ENCODE results near the gene WDR70. TPM values are rescaled to one million over a fixed set of nuclear protein-coding genes. Genes with fewer than 3 reads are reported as not detected.

Gene WDR70
- total and polyA plus RNA-seq, 4 donors, result 4.0 to 17.7 (median 14.5) TPM

DNA sequence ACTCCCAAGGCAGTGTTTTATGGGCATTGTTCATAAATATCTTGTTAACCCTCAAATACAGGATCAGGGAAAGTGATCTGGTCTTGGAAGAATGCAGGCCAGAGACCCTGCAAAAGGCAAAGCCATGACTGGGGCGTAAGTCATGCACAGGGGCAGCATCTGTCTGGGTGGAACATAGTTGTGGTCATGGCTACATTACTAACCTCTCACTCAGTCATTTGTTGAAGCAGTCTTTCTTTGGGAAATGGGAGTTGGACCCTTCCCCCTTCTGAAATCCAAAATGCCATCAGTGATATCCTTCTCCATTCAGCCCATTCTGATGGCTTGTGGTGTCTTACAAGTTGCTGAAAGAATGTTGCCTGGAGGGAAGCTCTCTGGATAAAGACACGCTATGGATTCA, 392.6 kb downstream of the WDR70 start:
- H3K36me3 ChIP-seq (ENCODE audit: control insufficient read depth in 4 of 4, insufficient read depth in 3 of 4, low read depth in 1 of 4, low read length in 3 of 4), result no peaks in the 10 kb centered on the region
- no peak for DNase-seq (ENCODE audit: low spot score)
- peaks cover 8 to 40% (median 36%) of the 10 kb centered on the region in 4 donors for H3K4me1 ChIP-seq (ENCODE audit: control insufficient read depth in 4 of 4, insufficient read depth in 4 of 4, low read length in 3 of 4)
- no peaks in the 10 kb centered on the region for H3K27me3 ChIP-seq (ENCODE audit: control insufficient read depth in 4 of 4, insufficient read depth in 4 of 4, low read length in 3 of 4)
- TF ChIP-seq, protein P1, sequence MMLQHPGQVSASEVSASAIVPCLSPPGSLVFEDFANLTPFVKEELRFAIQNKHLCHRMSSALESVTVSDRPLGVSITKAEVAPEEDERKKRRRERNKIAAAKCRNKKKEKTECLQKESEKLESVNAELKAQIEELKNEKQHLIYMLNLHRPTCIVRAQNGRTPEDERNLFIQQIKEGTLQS (IDR thresholded peaks at IDR 0.05), result no peak
- TF ChIP-seq FOXA2 (IDR thresholded peaks at IDR 0.05), result no peak
- WGBS, result 72% methylated on average over 2 of the region's 2 CpGs
- no peak overlapping the region for H3K9ac ChIP-seq (ENCODE audit: low read depth in 1 of 2, low read length in 2 of 2)
- H3K27ac ChIP-seq (ENCODE audit: low read depth in 1 of 2, low read length in 2 of 2), result no peak overlapping the region
- H3K4me3 ChIP-seq (ENCODE audit: low read depth in 1 of 3, low read length in 3 of 3), result no peak overlapping the region
- peaks cover 0 to 7% (median 0%) of the 10 kb centered on the region in 4 donors for H3K9me3 ChIP-seq (ENCODE audit: control insufficient read depth in 4 of 4, low read length in 3 of 4)

DNA sequence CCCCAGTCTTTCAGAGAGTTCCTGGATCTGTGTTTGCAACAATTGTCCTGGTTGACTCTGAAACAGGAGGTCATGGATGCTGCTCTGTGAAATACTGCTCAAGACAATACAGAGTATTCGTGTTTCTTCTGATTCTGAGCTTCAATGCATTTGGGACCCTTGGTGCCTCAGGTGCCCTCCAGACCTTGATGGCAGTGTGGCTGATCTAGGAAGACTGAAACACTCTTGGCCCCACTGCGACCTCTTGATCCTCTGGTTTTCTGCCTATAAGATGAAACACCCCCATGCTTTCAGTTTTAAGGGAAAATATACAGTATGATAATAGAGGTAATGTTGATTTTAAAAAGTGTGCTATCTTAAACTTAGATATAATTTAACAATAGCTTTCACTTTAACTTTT, 393.1 kb downstream of the WDR70 start:
- H3K9me3 ChIP-seq (ENCODE audit: control insufficient read depth in 4 of 4, low read length in 3 of 4), result peaks cover 0 to 7% (median 0%) of the 10 kb centered on the region in 4 donors
- no peaks in the 10 kb centered on the region for H3K36me3 ChIP-seq (ENCODE audit: control insufficient read depth in 4 of 4, insufficient read depth in 3 of 4, low read depth in 1 of 4, low read length in 3 of 4)
- no peak overlapping the region for H3K4me3 ChIP-seq (ENCODE audit: low read depth in 1 of 3, low read length in 3 of 3)
- H3K9ac ChIP-seq (ENCODE audit: low read depth in 1 of 2, low read length in 2 of 2), result no peak overlapping the region
- TF ChIP-seq, protein P2, sequence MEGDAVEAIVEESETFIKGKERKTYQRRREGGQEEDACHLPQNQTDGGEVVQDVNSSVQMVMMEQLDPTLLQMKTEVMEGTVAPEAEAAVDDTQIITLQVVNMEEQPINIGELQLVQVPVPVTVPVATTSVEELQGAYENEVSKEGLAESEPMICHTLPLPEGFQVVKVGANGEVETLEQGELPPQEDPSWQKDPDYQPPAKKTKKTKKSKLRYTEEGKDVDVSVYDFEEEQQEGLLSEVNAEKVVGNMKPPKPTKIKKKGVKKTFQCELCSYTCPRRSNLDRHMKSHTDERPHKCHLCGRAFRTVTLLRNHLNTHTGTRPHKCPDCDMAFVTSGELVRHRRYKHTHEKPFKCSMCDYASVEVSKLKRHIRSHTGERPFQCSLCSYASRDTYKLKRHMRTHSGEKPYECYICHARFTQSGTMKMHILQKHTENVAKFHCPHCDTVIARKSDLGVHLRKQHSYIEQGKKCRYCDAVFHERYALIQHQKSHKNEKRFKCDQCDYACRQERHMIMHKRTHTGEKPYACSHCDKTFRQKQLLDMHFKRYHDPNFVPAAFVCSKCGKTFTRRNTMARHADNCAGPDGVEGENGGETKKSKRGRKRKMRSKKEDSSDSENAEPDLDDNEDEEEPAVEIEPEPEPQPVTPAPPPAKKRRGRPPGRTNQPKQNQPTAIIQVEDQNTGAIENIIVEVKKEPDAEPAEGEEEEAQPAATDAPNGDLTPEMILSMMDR (IDR thresholded peaks at IDR 0.05; ENCODE audit: low read depth, low read length, missing input control), result no peak
- TF ChIP-seq TAF1 (conservative IDR thresholded peaks at IDR 0.05), result no peak
- no peak for TF ChIP-seq EGR1 (IDR thresholded peaks at IDR 0.05; ENCODE audit: low read depth in 2 of 2)
- TF ChIP-seq FOXA1 (IDR thresholded peaks at IDR 0.05), result no peak
- no peak for TF ChIP-seq JUND (IDR thresholded peaks at IDR 0.05)
- TF ChIP-seq, protein P3, sequence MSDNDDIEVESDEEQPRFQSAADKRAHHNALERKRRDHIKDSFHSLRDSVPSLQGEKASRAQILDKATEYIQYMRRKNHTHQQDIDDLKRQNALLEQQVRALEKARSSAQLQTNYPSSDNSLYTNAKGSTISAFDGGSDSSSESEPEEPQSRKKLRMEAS (IDR thresholded peaks at IDR 0.05), result no peak
- TF ChIP-seq YY1 (IDR thresholded peaks at IDR 0.05), result no peak
- no peak for TF ChIP-seq RAD21 (IDR thresholded peaks at IDR 0.05)
- TF ChIP-seq RXRA (IDR thresholded peaks at IDR 0.05), result no peak
- no peaks in the 10 kb centered on the region for H3K27me3 ChIP-seq (ENCODE audit: control insufficient read depth in 4 of 4, insufficient read depth in 4 of 4, low read length in 3 of 4)
- H3K4me1 ChIP-seq (ENCODE audit: control insufficient read depth in 4 of 4, insufficient read depth in 4 of 4, low read length in 3 of 4), result peaks cover 8 to 40% (median 36%) of the 10 kb centered on the region in 4 donors
- WGBS, result 96% methylated on average over 2 of the region's 2 CpGs
- DNase-seq (ENCODE audit: low spot score), result no peak
- no peak overlapping the region for H3K27ac ChIP-seq (ENCODE audit: low read depth in 1 of 2, low read length in 2 of 2)

DNA sequence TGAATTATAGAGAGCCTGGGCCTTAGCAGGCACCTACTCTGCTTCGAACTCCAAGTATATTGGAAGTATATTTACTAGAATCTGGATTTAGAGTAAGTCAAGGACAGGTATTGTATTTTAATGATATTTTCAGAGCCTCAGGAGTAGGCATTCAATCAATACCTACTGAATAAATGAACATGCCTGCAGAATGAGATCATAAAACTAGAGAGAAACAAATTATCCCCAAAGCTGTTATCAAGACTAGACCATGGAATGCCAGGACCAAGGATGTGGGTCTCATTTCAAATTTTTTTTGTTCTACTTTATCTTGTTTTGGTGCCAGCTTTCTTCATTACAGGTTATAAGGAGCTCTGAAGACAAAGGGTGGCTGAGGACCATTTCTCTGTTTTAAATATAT, 394.7 kb downstream of the WDR70 start:
- Histone ChIP-seq H3K27ac (ENCODE audit: low read depth in 1 of 2, low read length in 2 of 2) (no peak overlapping the region), H3K27me3 (ENCODE audit: control insufficient read depth in 4 of 4, insufficient read depth in 4 of 4, low read length in 3 of 4) (no peaks in the 10 kb centered on the region), H3K9me3 (ENCODE audit: control insufficient read depth in 4 of 4, low read length in 3 of 4) (peaks cover 0 to 7% (median 0%) of the 10 kb centered on the region in 4 donors), H3K4me3 (ENCODE audit: low read depth in 1 of 3, low read length in 3 of 3) (no peak overlapping the region), H3K36me3 (ENCODE audit: control insufficient read depth in 4 of 4, insufficient read depth in 3 of 4, low read depth in 1 of 4, low read length in 3 of 4) (no peaks in the 10 kb centered on the region), H3K4me1 (ENCODE audit: control insufficient read depth in 4 of 4, insufficient read depth in 4 of 4, low read length in 3 of 4) (peaks cover 8 to 32% (median 31%) of the 10 kb centered on the region in 4 donors), H3K9ac (ENCODE audit: low read depth in 1 of 2, low read length in 2 of 2) (no peak overlapping the region)
- WGBS, result 93% methylated on average over 1 of the region's 1 CpG
- TF ChIP-seq SP1 (IDR thresholded peaks at IDR 0.05), result no peak
- no peak for TF ChIP-seq JUND (IDR thresholded peaks at IDR 0.05)
- TF ChIP-seq TAF1 (conservative IDR thresholded peaks at IDR 0.05), result no peak
- TF ChIP-seq HNF4G (IDR thresholded peaks at IDR 0.05), result no peak
- no peak for TF ChIP-seq FOXA2 (IDR thresholded peaks at IDR 0.05)
- TF ChIP-seq, protein P2 (IDR thresholded peaks at IDR 0.05; ENCODE audit: low read depth, low read length, missing input control), result no peak
- TF ChIP-seq, protein P4, sequence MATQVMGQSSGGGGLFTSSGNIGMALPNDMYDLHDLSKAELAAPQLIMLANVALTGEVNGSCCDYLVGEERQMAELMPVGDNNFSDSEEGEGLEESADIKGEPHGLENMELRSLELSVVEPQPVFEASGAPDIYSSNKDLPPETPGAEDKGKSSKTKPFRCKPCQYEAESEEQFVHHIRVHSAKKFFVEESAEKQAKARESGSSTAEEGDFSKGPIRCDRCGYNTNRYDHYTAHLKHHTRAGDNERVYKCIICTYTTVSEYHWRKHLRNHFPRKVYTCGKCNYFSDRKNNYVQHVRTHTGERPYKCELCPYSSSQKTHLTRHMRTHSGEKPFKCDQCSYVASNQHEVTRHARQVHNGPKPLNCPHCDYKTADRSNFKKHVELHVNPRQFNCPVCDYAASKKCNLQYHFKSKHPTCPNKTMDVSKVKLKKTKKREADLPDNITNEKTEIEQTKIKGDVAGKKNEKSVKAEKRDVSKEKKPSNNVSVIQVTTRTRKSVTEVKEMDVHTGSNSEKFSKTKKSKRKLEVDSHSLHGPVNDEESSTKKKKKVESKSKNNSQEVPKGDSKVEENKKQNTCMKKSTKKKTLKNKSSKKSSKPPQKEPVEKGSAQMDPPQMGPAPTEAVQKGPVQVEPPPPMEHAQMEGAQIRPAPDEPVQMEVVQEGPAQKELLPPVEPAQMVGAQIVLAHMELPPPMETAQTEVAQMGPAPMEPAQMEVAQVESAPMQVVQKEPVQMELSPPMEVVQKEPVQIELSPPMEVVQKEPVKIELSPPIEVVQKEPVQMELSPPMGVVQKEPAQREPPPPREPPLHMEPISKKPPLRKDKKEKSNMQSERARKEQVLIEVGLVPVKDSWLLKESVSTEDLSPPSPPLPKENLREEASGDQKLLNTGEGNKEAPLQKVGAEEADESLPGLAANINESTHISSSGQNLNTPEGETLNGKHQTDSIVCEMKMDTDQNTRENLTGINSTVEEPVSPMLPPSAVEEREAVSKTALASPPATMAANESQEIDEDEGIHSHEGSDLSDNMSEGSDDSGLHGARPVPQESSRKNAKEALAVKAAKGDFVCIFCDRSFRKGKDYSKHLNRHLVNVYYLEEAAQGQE (IDR thresholded peaks at IDR 0.05), result no peak
- no peak for TF ChIP-seq EGR1 (IDR thresholded peaks at IDR 0.05; ENCODE audit: low read depth in 2 of 2)
- TF ChIP-seq, protein P1 (IDR thresholded peaks at IDR 0.05), result no peak
- no peak for DNase-seq (ENCODE audit: low spot score)

All from liver (tissue), 9 donors.